Activated CD8-positive, alpha-beta memory T cell treated with anti-CD3 and anti-CD28 coated beads, Interleukin-2, amount 50 U/mL, for 1 hour (primary cell): Measurements from ENCODE around the gene GABRG3.
"Not testable (repeated sequence)": the region's sequence is repeated elsewhere in the genome, so short reads cannot be mapped to it uniquely, and the experiment has no call there.

Source experiments
- DNase-seq: peaks from one replicate; pipeline ENCODE4 v3.0.0-alpha.2; 2020; ENCODE audit errors: extremely low read depth

GABRG3 gene

DNA sequence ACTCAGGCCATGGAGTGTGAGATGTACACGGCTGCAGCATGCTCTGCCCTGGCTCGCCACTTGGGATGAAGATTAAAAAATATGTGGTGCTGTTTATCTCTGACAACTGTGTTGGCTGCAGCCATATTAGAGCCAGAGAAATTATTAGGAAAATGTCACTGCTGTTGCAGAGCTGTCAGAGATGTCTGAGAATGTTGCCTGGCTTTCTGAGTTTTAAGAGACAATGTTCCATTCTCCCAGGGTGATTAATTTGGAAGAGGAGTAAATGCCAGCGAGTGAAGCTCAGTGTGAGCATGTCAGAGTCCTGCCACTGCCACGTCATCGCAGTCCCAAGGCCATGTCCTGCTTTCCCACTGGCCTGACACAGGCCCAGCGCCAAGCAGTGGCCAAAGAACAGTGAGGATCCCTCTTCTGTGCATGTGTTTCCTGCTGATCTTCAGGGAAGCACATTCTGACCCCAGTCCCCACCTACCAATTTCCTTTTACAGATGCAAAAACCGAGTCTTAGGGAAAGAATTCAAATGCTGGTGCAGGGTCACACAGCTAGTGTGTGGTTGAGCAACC lies 370.9 kb downstream of the GABRG3 start:
- DNase-seq, result no peak

DNA sequence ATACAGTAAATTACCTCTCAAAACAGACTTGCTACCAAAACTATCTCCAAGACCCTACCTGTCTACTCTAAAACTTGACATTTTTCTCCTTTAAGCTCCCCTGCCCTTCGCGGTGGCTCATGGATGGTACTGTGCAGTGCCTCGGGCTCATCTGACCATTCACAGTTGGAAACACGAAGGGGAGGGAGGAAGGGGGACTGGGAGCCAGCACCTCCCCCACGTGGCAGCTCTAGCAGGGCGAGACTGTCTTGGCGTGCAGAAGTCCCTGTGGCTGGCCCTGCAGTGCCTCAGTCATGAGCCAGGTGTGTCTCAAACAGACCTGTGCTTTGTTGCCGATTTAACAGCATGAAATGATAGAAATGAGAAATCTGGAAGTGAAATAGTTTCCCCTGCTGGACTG lies 372.0 kb downstream of the GABRG3 start:
- no peak for DNase-seq

DNA sequence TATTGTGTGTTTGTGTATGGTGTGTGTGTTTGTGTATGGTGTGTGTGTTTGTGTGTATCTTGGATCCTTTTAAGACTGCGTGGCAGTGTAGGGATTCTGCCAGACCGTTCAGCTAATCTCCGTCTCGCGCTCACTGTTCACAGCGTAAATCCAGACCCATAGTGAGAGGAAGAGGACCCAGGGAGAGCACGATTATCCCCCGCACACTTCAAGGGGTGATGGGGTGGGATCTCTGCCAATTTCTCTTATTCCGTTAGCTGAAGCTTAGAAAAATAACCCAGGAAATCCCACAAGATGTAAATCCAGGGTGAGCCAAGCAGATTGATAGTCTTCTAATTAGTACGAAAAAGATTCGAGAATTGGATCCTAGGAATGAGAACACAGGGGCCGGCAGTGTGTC lies 381.2 kb downstream of the GABRG3 start:
- DNase-seq, result no peak

DNA sequence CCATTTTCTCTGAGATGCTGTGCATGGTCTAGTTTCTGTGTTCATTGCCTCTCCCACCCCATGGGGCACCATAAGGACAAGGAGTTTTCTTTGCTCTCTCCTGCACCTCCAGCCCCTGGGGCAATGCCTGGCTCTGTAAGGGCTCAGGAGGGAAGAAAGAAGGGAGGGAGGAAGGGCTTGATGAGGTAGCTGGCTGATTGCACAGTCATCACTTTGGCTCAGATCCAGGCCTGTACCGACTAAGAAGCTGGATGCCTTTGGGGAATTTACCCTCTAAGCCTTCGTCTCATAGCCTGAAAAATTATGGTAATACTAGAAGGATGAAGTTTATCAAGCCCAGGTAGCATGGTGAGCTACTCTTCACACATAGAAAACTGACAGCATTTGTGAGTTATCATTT lies 382.9 kb downstream of the GABRG3 start:
- DNase-seq, result no peak

DNA sequence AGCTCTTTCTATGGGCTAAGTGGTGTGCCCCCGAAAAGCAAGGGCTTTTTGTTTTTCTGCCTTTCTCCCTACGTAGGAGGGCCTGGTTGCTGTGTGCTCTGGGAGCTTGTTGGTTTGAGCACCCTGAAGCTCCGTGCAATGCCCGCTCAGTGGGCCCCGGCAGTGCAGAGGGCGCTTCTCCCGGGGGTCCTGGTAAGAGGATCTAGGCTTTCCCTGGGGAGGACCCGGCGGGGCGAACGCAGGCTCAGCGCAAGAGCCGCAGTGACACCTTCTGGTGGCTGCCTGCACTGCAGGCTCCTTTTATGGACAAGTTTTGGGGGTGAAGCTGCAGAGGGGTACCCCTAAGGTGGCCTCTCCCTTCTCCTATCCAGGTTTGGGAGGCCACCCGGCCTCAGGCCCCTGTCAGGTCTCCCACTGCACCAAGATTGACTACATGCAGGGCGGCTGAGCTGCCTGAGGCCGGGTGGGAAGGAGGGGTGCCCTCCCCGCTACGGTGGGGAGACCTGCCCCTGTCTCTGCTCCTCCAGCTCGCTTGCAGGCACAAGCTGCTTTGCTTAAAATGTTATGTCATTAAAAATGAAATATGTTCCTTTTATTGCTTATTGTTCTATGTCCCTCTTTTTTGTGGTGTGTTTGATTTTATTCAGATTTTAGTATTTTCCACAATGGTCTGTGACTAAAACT lies 387.9 kb downstream of the GABRG3 start:
- no peak for DNase-seq

DNA sequence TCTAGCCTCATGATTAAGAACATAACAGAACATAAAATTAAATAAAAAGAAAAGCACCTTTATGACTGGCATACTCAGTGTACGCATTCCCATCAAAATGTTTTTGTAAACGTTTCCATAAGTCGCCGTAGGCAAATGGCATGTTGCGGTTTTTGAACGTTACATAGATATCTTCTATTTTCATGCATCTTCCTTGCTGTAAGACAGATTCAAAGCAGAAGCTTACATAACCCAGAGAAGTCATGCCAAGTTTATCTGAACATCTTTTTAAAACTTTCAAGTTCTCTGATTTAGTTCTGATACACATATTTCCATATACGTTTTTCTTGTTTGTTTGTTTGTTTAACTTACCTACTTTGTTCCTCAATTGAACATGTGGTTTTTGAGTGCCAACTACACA lies 388.6 kb downstream of the GABRG3 start:
- DNase-seq, result no peak

DNA sequence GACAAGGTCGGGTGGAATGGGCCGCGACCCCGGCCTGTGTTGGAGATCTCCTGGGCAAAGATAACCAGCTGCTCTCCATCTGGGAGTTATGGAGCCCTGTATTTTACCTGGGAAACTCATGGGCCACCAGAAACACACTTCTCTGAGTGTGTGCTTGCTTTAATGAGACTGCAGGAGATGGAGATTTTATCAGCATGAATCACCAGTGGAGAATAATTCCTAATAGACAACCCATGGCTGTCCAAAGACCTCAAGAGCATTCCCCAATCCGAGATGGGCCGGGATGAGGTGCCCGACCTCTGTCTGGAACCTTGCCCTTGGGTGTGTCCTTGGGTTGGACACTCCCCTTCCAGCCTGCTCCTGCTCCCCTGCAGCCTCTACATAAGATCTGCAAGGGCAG lies 389.3 kb downstream of the GABRG3 start:
- DNase-seq, result no peak

DNA sequence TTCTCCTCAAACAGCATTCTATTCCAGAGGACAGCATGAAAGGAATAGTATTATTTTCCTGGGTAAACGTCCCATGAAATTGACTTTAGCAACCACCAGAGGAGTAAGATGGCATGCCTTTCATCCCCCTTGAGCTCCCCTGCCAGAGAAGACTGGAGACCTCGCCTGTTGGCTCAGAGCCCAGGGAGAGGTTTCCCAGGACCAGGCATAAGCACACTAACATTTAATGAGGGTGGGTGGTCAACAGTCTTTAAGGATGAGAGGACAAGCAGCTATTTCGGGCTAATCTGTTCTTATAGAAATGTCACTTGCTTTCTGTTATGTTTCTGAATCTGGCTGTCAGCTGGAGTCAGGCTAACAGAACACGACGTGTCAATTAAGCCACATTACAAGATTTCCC lies 390.5 kb downstream of the GABRG3 start:
- no peak for DNase-seq

DNA sequence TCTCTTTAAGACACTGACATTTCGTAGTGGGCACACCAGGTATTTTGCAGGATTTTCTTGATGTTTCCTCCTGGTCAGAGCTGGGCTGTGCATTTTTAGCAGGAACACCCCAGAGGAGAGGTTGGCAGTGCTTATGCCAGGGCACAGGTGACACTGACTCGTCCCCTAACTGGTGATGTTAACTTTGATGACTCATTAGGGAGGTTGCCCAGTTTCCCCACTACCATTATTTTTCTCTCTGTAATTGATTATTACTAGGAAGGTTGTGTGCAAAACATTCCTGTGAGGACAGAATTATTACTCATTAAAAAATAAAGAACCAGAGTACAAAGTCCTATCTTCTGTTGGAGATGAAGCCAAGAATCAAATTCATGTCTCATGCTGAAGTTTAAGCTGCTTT lies 394.5 kb downstream of the GABRG3 start:
- no peak for DNase-seq

DNA sequence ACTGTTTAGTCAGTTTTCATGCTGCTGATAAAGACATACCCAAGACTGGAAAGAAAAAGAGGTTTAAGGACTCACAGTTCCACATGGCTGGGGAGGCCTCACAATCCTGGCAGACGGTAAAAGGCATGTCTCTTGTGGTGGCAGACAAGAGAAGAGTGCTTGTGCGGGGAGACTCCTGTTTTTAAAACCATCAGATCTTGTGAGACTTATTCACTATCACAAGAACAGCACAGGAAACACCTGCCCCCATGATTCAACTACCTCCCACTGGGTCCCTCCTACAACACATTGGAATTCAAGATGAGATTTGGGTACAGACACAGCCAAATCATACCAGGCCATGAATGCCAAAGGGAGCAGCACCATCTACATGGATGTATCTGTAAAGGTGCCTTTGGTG lies 406.4 kb downstream of the GABRG3 start:
- not testable (repeated sequence) for DNase-seq

DNA sequence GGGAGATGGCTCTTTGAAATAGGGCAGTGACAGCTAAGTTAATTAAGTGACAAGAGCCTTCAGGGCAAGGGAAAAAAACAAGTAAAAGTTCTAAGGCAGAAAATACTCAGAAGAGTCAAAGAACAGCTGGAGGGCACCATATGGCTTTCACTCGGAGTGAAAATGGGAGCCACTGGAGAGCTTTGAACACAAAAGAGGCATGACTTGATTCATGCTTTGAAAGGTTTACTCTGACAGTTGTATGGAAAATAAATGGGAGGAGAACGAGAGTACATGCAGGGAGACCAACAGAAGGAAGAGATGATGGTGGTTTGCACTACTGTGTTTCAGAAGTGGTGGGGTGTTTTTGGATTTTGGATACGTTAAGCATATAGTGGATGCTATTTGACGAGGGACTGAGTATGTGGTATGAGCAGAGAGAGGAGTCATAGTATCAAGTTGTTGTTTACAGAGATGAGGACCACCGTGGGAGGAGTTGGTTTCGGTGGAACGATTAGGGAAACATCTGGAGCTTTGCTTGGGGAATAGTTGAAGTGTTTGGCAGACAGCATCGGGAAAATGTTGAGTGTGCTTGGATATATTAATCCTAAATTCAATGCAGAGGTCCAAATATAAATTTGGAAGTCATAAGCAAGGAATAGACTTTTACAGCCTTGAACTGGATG lies 411.5 kb downstream of the GABRG3 start:
- DNase-seq, result no peak

DNA sequence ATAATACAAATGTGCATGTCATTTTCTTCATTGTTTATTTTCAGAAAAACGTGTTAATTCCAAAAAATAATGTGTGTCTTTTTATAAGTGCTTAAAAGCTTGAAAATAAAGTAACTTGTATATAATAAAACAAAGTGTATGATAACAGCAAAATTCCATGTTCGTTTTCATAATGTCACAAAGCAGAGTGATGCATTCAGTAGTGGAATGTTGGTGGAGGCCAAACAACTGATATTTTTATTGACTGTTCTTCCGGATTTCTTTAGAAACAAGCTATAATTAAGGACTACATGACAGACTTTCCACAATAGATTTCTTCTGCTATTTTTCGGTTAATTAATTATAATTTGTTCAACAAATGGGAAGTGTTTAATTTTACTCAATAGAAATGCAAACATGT lies 412.7 kb downstream of the GABRG3 start:
- DNase-seq, result no peak

DNA sequence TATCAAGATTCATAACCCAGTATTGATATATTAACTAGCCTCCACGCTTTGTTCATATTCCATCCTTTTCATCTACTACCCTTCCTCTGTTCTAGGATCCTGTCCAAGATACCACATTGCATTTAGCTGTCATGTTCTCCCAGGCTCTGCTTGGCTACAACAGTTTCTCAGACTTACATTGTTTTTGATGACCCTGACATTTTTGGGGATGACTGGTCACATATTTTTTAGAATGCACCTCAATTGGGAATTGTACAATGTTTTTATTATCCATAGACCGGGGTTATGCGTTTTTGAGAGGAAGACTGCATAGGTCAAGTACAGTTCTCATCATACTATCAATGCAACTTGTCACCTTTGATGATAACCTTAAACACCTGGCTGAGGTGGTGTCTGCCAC lies 421.2 kb downstream of the GABRG3 start:
- no peak for DNase-seq

DNA sequence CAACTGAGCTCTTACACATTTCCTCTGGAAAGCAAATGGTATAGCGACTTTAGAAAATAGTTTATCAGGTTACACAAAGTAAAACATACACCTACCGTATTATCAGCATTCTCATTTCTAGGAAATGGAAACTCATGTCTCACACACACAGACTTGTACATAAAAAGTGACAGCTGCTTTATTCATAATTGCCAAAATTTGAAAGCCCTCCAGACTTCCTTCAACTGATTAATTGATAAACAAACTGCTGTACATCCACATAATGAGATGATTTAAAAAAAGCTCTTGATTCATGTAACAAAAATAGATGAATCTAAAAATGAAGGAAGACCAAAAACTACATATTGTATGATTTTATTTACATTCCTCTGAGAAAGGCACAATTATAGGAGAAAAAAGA lies 425.5 kb downstream of the GABRG3 start:
- DNase-seq, result no peak

DNA sequence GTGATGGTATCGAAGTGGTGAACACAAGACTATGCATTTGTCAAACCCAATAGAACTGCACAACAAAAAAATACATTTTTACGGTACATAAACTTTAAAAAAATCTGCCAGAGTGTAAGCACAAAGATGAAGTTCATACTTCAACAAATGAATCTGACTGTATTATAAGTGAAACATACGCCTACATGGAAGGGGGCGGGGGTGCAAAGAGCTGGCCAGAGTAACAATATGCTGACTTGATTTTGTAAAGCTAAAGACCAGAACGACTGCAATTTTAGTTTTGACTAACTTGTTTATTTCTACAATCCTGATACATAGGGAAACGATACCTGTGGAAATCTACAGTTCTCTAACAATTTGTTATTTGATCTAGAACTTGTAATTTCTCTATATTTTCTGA lies 426.0 kb downstream of the GABRG3 start:
- DNase-seq, result no peak

DNA sequence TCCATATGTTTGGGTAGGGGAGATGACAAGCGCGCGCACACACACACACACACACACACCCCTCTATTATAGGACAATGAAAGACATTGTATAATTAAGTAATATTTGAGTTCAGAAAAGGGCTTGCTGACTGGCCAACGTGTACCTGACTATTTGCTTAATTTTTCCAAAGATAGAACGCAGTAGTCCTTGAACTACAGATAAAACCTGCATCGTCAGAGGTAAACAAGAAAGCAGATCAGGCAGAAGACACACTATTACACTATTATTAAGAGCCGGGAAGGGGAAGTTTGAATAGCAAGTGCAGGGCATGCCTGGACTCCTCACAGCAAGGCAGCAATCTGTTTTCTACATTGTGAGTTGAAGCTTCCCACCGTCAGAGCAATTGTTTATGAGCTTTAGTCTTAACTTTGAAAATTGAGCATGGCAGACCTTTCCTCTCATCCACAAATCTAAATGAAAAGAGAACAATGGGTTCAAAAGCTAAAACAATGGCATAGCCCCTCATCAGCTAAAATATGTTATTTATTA lies 427.7 kb downstream of the GABRG3 start:
- DNase-seq, result no peak

DNA sequence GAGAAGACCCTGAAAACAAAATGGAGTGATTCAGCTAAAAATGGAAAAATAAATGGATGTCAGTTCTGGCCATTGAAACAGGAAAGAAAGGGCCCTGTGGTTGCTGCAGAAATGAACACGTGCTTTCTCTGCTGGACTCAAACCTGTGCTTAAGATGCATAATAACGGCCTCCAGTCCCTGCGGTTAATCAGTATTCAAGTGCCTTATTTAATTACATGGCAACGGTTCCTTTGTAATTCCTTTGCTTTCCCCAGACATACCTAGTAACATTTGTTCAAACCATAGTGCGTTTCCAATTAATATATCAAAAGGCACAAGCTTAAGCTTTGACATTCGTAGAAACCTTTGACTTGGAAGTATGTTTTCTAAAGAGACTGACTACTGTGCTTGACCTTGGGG lies 428.3 kb downstream of the GABRG3 start:
- no peak for DNase-seq

DNA sequence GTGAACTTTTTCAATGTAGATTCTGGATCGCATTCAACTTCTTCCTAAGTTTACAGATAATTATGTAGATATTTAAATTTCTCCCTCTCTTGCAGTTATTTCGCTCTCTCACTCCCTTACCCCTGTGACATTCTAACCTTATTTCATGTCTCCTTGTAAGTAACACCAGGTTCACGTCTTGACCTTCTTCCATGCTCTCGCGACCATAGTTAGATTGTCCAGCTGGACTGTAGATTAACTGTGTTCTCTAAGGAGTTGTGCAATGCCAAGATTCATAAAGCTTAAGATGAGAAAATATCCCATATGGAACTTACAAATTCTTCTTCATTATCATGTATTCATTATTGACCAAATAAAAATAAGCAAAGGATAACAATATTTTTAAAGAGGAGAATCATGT lies 430.5 kb downstream of the GABRG3 start:
- no peak for DNase-seq

DNA sequence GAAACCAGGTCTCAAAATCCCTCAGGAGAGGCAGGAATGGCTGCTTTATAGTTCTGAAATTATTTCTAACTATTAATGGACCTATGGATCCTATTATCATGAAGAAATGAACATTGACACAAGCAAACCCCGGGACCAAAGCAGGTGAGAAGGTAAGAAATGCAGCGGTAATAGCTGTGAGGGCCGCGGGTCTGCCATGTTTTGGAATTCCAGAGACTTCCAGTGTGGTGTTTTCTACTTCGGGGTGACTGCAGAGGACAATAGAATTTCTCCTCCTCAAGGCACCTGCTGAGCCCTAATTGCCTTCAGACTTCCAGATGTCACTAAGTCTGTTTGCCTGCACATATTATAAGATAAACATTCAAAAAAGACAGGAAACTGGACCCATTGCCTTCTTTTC lies 437.4 kb downstream of the GABRG3 start:
- DNase-seq, result no peak

DNA sequence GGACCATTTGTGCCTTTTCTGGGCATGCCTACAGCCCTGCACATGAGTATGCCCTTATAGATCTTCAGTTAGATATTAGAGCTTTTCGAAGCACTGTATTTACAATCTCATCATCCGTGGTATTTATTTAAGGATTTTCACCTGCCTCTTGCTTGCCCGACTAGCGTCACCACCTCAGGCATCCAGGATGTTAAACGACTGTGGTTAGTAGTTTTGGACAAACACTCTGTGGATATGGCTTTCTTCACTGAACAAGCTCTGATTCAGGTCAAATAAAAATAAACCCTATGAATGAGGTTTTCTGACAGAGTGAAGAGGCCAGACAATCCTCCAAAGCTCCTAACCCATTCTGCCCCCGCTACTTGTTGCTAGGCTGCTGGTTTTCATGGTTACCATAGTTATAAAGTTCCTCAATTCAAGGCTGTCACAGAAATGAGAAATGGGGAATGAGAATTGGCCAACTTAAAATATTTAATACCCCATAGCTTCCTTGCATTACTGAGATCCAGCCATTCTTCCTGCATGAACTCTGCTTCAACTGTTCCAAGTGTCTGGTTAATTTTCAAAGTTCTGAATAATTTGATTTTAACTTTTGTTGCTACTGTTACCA lies 440.1 kb downstream of the GABRG3 start:
- no peak for DNase-seq

DNA sequence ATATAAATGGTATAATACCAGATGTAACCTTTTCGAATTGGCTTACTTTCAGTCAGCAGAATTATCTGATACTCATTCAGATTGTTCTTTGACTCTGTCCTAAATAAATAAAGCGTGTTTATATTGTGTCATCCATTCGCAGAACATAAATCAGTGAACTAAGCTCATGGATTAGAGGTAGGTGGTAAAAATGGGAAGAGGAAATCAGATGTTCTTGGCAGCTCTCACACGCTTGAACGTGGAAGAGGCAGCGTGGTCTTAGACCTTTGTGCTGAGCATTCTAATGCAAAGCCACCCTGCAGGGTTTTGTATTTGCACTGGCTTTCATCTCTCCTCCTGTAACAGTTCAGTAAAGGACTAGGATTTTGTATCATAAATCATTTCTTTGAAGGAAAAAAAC lies 441.4 kb downstream of the GABRG3 start:
- DNase-seq, result no peak

DNA sequence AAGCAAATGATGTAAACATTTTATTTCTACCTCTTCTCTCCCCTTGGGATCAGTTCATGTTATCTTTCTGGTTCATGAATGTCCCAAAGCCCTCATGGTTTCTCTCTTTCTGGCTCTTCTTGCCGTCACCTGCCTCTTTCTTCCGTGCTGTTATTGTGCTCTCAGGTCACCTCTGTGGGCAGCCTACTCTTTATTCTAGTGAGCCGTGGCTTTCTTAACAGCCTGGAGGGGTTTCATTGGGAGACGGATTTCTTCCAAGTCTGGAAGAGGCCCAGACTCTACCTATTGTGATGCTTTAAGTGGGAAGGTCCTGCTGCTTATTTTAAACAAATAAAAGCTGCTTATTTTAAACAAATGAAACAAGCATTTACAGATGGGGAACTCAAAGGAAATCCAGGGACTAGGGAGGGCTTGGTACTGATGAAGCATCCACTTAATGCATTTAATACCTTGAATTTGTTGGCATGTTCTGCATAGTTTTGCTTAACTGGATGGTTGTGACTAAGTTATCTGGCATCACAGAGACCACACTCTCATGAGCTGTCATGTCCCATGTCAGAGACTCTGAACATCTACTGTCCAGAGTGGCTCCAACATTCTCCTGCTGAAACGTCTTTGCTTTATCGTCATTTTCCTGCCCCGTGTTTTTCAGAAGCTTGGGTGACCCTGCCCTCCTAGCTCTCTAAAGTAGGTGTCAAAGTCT lies 443.3 kb downstream of the GABRG3 start:
- DNase-seq, result no peak
